Esophagus squamous epithelium (tissue), 5 donors: ENCODE measurements around the gene LDLRAD3. TPM values are rescaled to one million over a fixed set of nuclear protein-coding genes. Genes with fewer than 3 reads are reported as not detected.

Experiments
- DNase-seq: peaks from one replicate; lab custom pipeline; 2025; lab: John Stamatoyannopoulos, UW
- H3K27ac ChIP-seq, 4 donors: fragments of 200-600 bp; sonication (generic); one replicate each; pipeline ENCODE4 v1.5.1; 2016 to 2019; ENCODE audit warnings: mild to moderate bottlenecking in 1 of 4
- H3K27me3 ChIP-seq, 4 donors: fragments of 200-600 bp; sonication (generic); 1 replicate in 3 of 4; 2 replicates in 1 of 4; pipeline versions ENCODE4 v1.5.1 to v1.6.0; 2017 to 2021; ENCODE audit warnings: antibody characterized with exemption in 1 of 4
- H3K36me3 ChIP-seq, 3 donors: fragments of 200-600 bp; sonication (generic); one replicate each; pipeline ENCODE4 v1.5.1; 2016 to 2019
- H3K4me1 ChIP-seq, 3 donors: fragments of 200-600 bp; sonication (generic); one replicate each; pipeline ENCODE4 v1.5.1; 2017 to 2019
- H3K4me3 ChIP-seq, 4 donors: fragments of 200-600 bp; sonication (generic); 1 replicate in 3 of 4; 2 replicates in 1 of 4; pipeline ENCODE4 v1.5.1; 2016 to 2019; ENCODE audit warnings: mild to moderate bottlenecking in 2 of 4, moderate library complexity in 1 of 4
- H3K9me3 ChIP-seq, 3 donors: fragments of 200-600 bp; sonication (generic); one replicate each; pipeline ENCODE4 v1.5.1; 2016 to 2019
- POLR2A ChIP-seq, 4 donors: fragments of 450-650 bp; IDR thresholded peaks; one replicate each; pipeline ENCODE4 v1.6.1; 2017; ENCODE audit warnings: antibody characterized with exemption in 4 of 4, mild to moderate bottlenecking in 4 of 4, moderate library complexity in 3 of 4
- WGBS, 2 donors: methylation state at CpG; one replicate each; pipeline ENCODE4 v1.1.5; 2018; 5-methylcytosine and 5-hydroxymethylcytosine counted together
- intact Hi-C: fragments of 100-400 bp; cut with DNase I; formaldehyde crosslinking; loops from one replicate; pipeline ENCODE4 v1.15.0; 2022
- total RNA-seq, 4 donors: library from RNA; depleted of rRNA; stranded (reverse); fragments of >200 nt; gene quantifications; one replicate each; pipeline ENCODE4 v1.1.0, GENCODE V29; 2016
- TF ChIP-seq, protein P1 (sequence below), 6 experiments: fragments of 450-650 bp in 4 of 6; fragments of 200-600 bp in 2 of 6; sonication (generic) in 2 of 6; IDR thresholded peaks; one replicate each; pipeline ENCODE4 v1.5.1; 2016 to 2019; ENCODE audit warnings: antibody characterized with exemption in 6 of 6, mild to moderate bottlenecking in 4 of 6, moderate library complexity in 4 of 6
- donor health status: DM: yes; HTN: yes; CAD: no.

The LDLRAD3 gene
- total RNA-seq, 4 donors from 2014 or later: 5.0 to 16.8 (median 8.2) TPM

DNA sequence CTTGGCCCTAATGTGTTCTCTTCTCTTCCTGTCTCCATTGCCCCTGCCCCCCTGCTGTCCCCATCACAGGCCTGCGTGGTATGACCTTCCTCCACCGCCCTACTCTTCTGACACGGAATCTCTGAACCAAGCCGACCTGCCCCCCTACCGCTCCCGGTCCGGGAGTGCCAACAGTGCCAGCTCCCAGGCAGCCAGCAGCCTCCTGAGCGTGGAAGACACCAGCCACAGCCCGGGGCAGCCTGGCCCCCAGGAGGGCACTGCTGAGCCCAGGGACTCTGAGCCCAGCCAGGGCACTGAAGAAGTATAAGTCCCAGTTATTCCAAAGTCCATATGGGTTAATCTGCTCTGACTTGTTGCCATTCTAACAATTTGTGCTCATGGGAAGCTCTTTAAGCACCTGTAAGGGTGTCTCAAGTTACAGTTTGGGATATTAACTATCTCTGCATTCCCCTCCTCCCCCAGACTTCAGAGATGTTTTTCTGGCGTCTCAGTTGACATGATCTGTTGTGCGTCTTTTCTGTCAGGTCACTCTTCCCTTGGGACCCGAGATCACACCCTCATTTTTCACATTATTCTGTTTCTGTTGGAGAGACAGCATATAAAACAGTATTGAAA is 285.3 kb downstream of the LDLRAD3 start:
- Histone ChIP-seq H3K36me3 (peaks cover 0 to 33% (median 0%) of the 10 kb centered on the region in 3 donors), H3K27ac (no peak overlapping the region), H3K9me3 (no peaks in the 10 kb centered on the region), H3K27me3 (no peaks in the 10 kb centered on the region), H3K4me3 (no peak overlapping the region), H3K4me1 (peaks cover 0 to 15% (median 0%) of the 10 kb centered on the region in 3 donors)
- intact Hi-C loops: no loop called here
- WGBS, 2 donors: 78 to 90% methylated on average over 3 to 8 of the region's 12 CpGs
- no peak for TF ChIP-seq POLR2A (IDR thresholded peaks at IDR 0.05)
- TF ChIP-seq, protein P1, sequence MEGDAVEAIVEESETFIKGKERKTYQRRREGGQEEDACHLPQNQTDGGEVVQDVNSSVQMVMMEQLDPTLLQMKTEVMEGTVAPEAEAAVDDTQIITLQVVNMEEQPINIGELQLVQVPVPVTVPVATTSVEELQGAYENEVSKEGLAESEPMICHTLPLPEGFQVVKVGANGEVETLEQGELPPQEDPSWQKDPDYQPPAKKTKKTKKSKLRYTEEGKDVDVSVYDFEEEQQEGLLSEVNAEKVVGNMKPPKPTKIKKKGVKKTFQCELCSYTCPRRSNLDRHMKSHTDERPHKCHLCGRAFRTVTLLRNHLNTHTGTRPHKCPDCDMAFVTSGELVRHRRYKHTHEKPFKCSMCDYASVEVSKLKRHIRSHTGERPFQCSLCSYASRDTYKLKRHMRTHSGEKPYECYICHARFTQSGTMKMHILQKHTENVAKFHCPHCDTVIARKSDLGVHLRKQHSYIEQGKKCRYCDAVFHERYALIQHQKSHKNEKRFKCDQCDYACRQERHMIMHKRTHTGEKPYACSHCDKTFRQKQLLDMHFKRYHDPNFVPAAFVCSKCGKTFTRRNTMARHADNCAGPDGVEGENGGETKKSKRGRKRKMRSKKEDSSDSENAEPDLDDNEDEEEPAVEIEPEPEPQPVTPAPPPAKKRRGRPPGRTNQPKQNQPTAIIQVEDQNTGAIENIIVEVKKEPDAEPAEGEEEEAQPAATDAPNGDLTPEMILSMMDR (IDR thresholded peaks at IDR 0.05): no peak
- no peak for DNase-seq

DNA sequence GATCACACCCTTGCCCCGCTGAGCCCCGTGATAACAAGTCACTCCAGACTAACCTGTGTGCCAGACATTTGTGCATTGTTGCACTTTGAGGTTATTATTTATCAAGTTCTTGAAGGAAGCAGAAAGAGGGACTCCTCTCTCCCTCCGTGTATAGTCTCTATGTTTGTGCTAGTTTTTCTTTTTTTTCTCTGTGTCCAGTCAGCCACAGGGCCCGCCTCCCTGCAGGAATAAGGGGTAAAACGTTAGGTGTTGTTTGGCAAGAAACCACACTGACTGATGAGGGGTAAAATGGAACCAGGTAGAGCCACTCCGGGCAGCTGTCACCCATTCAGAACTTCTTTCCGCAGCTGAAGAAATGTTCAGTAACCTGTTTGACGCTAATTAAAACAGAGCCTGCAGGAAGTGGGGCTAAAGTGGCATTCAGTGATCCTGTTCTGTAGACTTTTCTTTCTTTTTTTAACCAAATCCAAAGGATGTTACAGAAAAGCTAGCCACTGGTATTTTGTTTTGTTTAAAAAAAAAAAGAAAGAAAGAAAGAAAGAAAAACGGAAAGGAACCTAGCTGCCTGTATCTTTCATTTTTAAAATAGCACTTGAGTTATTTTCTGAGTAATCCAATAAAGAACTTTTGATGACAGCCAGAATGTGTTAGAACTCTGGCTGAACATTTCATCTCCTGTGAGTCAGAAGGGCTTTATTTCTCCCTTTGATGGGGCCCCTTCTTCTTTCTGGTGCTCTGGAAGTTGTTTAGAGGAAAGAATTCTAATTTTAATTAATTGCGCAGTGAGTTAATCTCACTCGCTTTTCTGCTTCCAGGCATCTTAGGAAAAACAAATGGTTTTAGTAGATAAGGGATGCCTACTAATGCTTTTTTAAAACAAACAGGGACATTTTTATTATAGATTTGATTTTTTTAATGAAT is 287.2 kb downstream of the LDLRAD3 start:
- DNase-seq: no peak
- H3K27me3 ChIP-seq: no peaks in the 10 kb centered on the region
- no peak for TF ChIP-seq POLR2A (IDR thresholded peaks at IDR 0.05)
- TF ChIP-seq, protein P1 (IDR thresholded peaks at IDR 0.05): no peak
- WGBS, 2 donors: 64 to 68% methylated on average over 10 to 11 of the region's 11 CpGs
- H3K27ac ChIP-seq: peak overlapping the region in 2 of 4 donors; percentile 43 to 44
- H3K4me3 ChIP-seq: no peak overlapping the region
- peaks cover 0 to 15% (median 0%) of the 10 kb centered on the region in 3 donors for H3K4me1 ChIP-seq
- intact Hi-C loops: no loop called here
- H3K36me3 ChIP-seq: peaks cover 0 to 33% (median 0%) of the 10 kb centered on the region in 3 donors
- H3K9me3 ChIP-seq: no peaks in the 10 kb centered on the region

- 40 to 60% methylated on average over 3 of the region's 3 CpGs for WGBS, 2 donors
- DNase-seq: no peak
- H3K36me3 ChIP-seq: peaks cover 0 to 18% (median 0%) of the 10 kb centered on the region in 3 donors
- intact Hi-C loops: no loop called here
- H3K27me3 ChIP-seq: no peaks in the 10 kb centered on the region
- no peak for TF ChIP-seq POLR2A (IDR thresholded peaks at IDR 0.05)
- TF ChIP-seq, protein P1 (IDR thresholded peaks at IDR 0.05): no peak
- H3K27ac ChIP-seq: no peak overlapping the region
- no peak overlapping the region for H3K4me3 ChIP-seq
- H3K9me3 ChIP-seq: no peaks in the 10 kb centered on the region
- H3K4me1 ChIP-seq: peaks cover 0 to 15% (median 0%) of the 10 kb centered on the region in 3 donors
Observed at GRCh38 chr11:36233204-36233603, 289.3 kb downstream of the LDLRAD3 start.

GRCh38 chr11:36234825-36235224 is 291.0 kb downstream of the LDLRAD3 start:
- intact Hi-C loops: no loop called here

More at GRCh38 chr11:36234825-36235224, 291.0 kb downstream of the LDLRAD3 start:
- WGBS, 2 donors: 96 to 100% methylated on average over 2 of the region's 2 CpGs
- DNase-seq: no peak
- TF ChIP-seq, protein P1 (IDR thresholded peaks at IDR 0.05): no peak
- TF ChIP-seq POLR2A (IDR thresholded peaks at IDR 0.05): no peak
- H3K36me3 ChIP-seq: peaks cover 0 to 3% (median 0%) of the 10 kb centered on the region in 3 donors
- H3K4me3 ChIP-seq: no peak overlapping the region
- no peaks in the 10 kb centered on the region for H3K27me3 ChIP-seq
- H3K4me1 ChIP-seq: peaks cover 0 to 15% (median 0%) of the 10 kb centered on the region in 3 donors
- no peak overlapping the region for H3K27ac ChIP-seq
- H3K9me3 ChIP-seq: no peaks in the 10 kb centered on the region
